ENCODE results near the gene OXNAD1. TPM values are rescaled to one million over a fixed set of nuclear protein-coding genes. Genes with fewer than 3 reads are reported as not detected.

The OXNAD1 gene
- total RNA-seq, 2 donors from 2014 or later, result 34.3 to 52.0 TPM

DNA sequence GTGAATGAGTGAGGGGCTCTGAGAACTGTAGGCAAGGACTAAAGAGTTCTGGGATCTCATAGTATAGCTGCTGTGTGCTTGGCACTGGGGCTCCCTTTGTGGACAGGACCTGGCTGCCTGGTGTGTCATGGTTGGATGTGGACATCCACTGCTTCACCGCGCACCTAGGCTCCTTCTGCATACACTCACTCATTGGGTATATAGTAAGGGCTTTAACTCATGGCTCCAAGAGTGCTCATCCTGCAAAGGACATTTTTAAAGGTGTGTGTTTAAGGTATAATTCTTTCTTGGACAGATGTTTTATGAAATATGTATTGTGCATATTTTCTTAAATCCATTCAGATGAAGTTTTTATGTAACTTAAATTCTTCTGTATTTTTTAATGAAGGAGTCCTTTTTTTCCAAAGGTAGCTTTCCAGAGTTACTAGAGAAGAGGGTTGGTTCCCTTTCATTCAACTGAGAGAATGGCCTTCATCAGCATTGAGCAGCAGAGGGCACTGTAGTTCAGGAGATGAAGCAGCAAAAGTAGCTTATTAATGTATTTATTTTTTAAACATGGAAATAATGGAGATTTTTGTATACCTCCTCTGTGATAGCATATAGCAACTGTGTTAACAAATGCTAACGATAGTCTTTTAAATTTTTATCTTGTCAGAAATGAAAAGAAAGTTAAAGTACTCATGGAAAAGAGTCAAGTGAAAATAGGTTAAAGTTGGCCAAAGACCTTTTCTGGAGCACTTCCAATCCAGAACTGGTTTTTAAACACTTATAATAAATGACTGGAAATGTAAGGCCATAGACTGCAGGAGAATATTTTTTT is 25.2 kb downstream of the OXNAD1 start:
- peak overlapping the region; percentile 95 for H3K27ac Mint-ChIP-seq
- DNase-seq, result peak; percentile 52 to 58
- H3K4me1 Mint-ChIP-seq (ENCODE audit: low read depth), result peaks cover 87% of the 10 kb centered on the region
- peaks cover 6 to 7% of the 10 kb centered on the region in 2 donors for H3K9me3 Mint-ChIP-seq
- no peaks in the 10 kb centered on the region for H3K27me3 Mint-ChIP-seq (ENCODE audit: low read depth)
- ATAC-seq (replicated peaks in 1 of 2), result no peak
- H3K36me3 Mint-ChIP-seq (ENCODE audit: insufficient read depth in 2 of 2), result peaks cover 17 to 36% of the 10 kb centered on the region in 2 donors
- H3K4me3 Mint-ChIP-seq, result peak overlapping the region; percentile 87 to 93

DNA sequence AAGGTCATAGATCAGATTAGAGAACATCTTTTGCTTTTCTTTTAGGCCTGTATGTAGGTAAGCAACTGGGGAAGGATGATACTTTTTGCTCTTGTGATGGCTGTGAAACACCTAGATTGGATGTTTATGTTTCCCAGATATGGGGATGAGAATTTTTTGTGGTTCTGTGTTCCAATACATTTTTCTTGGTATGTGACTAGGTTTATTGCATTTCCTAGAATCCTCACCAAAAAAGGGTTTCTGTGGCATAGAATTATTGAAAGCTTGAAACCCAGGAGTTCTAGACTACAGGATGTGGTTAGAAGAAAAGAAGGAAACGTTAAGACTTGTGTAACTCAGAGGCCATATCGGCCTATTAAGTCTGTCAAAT is 25.8 kb downstream of the OXNAD1 start:
- Mint-ChIP-seq H3K27me3 (ENCODE audit: low read depth) (no peaks in the 10 kb centered on the region), H3K9me3 (peaks cover 6 to 7% of the 10 kb centered on the region in 2 donors), H3K4me1 (ENCODE audit: low read depth) (peaks cover 87% of the 10 kb centered on the region), H3K27ac (peak overlapping the region; percentile 95), H3K4me3 (peak overlapping the region; percentile 87 to 93), H3K36me3 (ENCODE audit: insufficient read depth in 2 of 2) (peaks cover 21 to 41% of the 10 kb centered on the region in 2 donors)
- DNase-seq (no peak), ATAC-seq (replicated peaks in 1 of 2) (peak; percentile 18 to 24)

DNA sequence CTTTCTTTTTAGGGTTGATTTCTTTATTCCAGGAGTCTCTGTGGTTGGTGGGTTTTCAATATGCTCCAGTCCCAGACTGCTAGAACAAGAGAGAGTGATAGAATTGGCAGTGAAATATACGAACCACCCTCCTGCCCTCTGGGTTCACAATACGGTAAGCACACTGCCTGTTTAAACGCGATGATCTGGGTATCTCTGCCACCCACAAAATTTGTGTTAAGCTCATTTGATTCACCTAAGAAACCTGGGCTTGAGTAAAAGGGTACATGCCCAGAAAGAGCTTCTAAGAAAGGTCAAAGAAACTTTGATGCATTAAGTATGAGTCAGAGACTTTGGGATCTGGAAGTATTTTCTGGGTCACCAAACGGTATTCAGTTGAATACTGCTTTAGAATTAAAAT is 29.8 kb downstream of the OXNAD1 start:
- Mint-ChIP-seq H3K9me3 (peaks cover 6 to 7% of the 10 kb centered on the region in 2 donors), H3K27me3 (ENCODE audit: low read depth) (no peaks in the 10 kb centered on the region), H3K4me3 (peak overlapping the region; percentile 72 to 87), H3K4me1 (ENCODE audit: low read depth) (peaks cover 97% of the 10 kb centered on the region), H3K27ac (peak overlapping the region; percentile 93), H3K36me3 (ENCODE audit: insufficient read depth in 2 of 2) (peaks cover 24 to 53% of the 10 kb centered on the region in 2 donors)
- peak; percentile 49 to 60 for ATAC-seq (replicated peaks in 1 of 2)
- no peak for DNase-seq

DNA sequence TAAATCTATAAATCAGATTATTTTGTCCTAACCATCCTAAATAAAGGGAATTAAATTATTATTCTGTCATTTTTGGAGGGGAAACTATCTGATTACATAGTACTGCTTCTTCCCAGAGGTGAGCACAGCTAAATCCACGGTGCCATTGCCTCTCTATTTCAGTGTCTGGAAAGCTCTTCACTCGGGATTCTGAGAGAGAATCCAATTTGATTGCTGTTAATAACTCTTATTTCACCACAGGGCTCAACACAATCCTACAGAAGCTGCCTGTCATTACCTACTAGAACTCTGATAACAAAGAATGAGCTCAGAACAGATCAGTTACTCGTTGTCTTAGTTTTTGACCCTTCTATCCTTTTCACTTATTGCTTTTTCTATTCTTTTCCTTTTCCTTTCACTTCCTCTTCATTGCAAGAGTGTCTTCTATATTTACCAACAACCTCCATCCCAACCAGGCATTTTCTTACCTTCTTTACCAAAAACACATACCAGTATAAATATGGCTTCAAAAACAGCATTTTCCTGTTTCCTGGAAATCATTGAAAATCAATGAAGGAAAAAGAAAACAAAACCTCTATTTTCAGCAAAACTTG is 30.4 kb downstream of the OXNAD1 start:
- H3K27me3 Mint-ChIP-seq (ENCODE audit: low read depth), result no peaks in the 10 kb centered on the region
- peaks cover 97% of the 10 kb centered on the region for H3K4me1 Mint-ChIP-seq (ENCODE audit: low read depth)
- H3K27ac Mint-ChIP-seq, result peak overlapping the region; percentile 76
- H3K9me3 Mint-ChIP-seq, result peaks cover 6 to 7% of the 10 kb centered on the region in 2 donors
- H3K4me3 Mint-ChIP-seq, result peak overlapping the region; percentile 44 to 72
- ATAC-seq (replicated peaks in 1 of 2), result no peak
- peaks cover 24 to 53% of the 10 kb centered on the region in 2 donors for H3K36me3 Mint-ChIP-seq (ENCODE audit: insufficient read depth in 2 of 2)
- DNase-seq, result no peak

DNA sequence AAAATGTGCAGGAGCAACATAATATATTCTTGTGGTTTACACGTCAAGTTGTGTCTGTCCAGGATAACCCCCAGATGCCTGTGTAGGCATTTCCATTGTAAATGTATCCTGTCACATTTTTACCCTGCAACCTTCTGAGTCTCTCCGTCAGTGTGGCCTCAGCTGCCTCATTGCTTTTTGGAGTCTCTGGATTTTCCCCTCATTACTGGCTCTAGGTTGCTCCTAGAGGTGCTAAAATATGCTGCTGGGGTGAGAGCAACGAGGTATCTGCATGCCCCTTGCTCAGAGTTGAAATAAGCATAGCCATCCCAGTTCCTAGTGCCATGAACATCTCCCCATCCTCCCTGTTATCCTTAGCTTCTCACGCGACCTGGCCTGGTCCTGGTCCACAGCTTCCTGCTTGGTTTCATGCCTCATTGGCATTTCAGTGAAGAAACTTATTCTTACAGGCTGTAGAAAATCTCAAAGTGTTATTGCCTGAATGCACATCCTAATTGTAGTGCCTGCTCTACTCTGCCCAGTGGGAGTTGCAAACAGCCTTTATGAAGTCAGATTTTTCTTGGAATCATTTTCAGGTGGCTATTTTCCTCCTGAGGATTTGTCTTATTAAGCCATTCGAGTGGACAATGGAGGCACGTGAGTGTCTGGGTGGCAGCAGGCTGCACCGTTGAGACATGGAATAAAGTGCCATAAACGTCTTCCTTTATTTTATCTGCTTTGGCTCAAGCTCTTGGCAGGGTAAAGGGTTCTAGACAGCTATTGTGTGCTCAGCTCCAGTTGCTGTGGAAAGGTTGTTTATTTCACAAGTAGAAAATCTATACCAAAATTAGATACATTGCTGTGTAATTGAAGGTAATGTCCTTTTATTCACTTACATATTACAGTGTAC is 33.2 kb downstream of the OXNAD1 start:
- Mint-ChIP-seq H3K27me3 (ENCODE audit: low read depth) (no peaks in the 10 kb centered on the region), H3K4me1 (ENCODE audit: low read depth) (peaks cover 100% of the 10 kb centered on the region)
- no peak for ATAC-seq (replicated peaks in 1 of 2)

DNA sequence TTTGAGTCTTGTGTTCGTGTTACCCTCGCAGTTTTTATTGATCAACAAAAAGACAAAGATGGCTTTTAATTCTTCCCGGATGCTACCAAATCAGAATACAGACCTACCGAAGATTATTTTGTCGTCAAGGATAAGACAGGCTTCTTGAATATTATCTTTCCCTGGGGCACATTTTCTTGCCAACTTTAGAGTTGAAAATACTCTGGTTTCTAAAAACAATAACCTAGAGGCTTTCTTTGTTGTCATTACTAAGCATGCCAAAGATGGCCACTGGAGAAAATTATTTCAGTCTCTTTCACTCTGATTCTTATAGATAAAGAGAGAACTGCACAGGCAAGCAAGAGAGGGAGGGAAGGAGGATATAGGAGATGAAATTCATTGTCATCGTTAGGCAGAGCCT is 33.9 kb downstream of the OXNAD1 start:
- Mint-ChIP-seq H3K9me3 (peaks cover 0 to under 1% of the 10 kb centered on the region in 2 donors), H3K27ac (peak overlapping the region; percentile 97), H3K4me1 (ENCODE audit: low read depth) (peaks cover 98% of the 10 kb centered on the region), H3K36me3 (ENCODE audit: insufficient read depth in 2 of 2) (peaks cover 19 to 37% of the 10 kb centered on the region in 2 donors), H3K27me3 (ENCODE audit: low read depth) (no peaks in the 10 kb centered on the region), H3K4me3 (peak overlapping the region; percentile 46 to 95)
- DNase-seq, result no peak
- ATAC-seq (replicated peaks in 1 of 2), result no peak

More for the DNA sequence above, 33.2 kb downstream of the OXNAD1 start:
- H3K4me3 Mint-ChIP-seq, result peak overlapping the region; percentile 46 to 95
- DNase-seq, result no peak
- peaks cover 23 to 42% of the 10 kb centered on the region in 2 donors for H3K36me3 Mint-ChIP-seq (ENCODE audit: insufficient read depth in 2 of 2)
- H3K27ac Mint-ChIP-seq, result peak overlapping the region; percentile 97
- H3K9me3 Mint-ChIP-seq, result peaks cover 3 to 4% of the 10 kb centered on the region in 2 donors

DNA sequence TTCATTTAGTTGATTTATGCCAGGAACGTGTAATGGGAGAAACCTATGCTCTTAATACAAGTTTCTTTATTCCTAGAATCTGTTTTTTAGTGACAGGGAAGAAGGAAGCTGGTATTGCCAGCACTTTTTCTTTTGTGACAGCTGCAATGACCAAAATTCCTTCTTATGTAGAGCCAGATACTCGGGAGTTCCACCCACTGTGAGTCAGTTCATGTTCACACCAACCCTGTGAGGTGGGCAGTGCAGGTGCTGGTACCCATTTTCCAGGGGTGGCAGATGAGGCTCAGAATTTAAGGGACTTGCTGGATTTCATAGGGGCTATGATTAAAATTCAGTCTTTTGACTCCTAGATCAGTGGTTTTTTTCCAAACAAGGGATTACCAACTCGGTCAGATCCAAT is 34.7 kb downstream of the OXNAD1 start:
- Mint-ChIP-seq H3K27ac (peak overlapping the region; percentile 97), H3K27me3 (ENCODE audit: low read depth) (no peaks in the 10 kb centered on the region), H3K4me1 (ENCODE audit: low read depth) (peaks cover 98% of the 10 kb centered on the region), H3K36me3 (ENCODE audit: insufficient read depth in 2 of 2) (peaks cover 18 to 32% of the 10 kb centered on the region in 2 donors), H3K9me3 (no peaks in the 10 kb centered on the region), H3K4me3 (peak overlapping the region; percentile 86 to 95)
- no peak for DNase-seq
- no peak for ATAC-seq (replicated peaks in 1 of 2)

DNA sequence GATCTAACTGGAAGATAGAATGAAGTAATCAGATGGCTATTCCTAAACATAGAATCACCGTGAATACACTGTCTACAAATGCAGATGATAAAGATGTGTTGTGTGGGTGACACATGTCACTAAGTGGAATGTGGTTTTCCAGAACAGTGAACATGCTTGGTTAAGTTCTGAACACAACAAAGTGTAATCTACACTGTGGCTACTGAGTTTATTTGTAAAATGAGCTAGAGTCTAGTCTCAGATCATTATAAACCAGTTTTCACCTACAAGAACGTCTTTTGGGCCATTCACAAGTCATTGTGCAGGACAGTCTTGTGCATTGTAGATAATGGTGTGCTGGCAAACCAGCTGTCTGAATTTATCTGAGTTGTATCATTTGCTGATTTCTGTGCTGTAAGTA is 35.3 kb downstream of the OXNAD1 start:
- no peaks in the 10 kb centered on the region for H3K27me3 Mint-ChIP-seq (ENCODE audit: low read depth)
- no peak for DNase-seq
- ATAC-seq (replicated peaks in 1 of 2), result peak; percentile 46
- peak overlapping the region; percentile 97 for H3K27ac Mint-ChIP-seq
- H3K36me3 Mint-ChIP-seq (ENCODE audit: insufficient read depth in 2 of 2), result peaks cover 17 to 31% of the 10 kb centered on the region in 2 donors
- H3K9me3 Mint-ChIP-seq, result no peaks in the 10 kb centered on the region
- H3K4me1 Mint-ChIP-seq (ENCODE audit: low read depth), result peaks cover 98% of the 10 kb centered on the region
- peak overlapping the region; percentile 86 to 95 for H3K4me3 Mint-ChIP-seq

DNA sequence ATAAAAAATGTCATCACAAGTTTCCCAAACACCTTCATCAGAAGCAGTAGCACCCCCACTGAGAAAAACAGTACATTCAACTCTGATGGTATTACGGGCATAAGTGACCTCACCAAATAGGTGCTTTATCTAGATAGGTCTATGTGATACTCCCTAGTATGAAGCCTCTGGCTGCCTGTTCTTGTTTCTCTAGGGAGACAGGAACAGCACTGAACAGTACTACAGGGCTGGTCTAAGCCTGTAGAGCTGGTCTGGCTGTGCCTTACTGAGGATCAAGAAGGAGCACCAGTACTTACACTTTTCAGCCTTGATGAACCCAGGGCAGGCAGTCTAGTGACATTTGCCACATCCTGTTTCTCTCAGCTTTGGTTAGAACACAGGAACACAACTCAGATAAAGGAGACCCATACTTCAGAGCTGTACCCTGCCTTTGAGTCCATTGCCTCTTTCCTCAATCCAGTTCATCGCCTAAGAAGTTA is 35.9 kb downstream of the OXNAD1 start:
- peak overlapping the region; percentile 97 for H3K27ac Mint-ChIP-seq
- peaks cover 98% of the 10 kb centered on the region for H3K4me1 Mint-ChIP-seq (ENCODE audit: low read depth)
- ATAC-seq (replicated peaks in 1 of 2) (peak; percentile 65 to 67), DNase-seq (peak; percentile 52 to 53)
- peak overlapping the region; percentile 86 to 95 for H3K4me3 Mint-ChIP-seq
- H3K36me3 Mint-ChIP-seq (ENCODE audit: insufficient read depth in 2 of 2), result peaks cover 12 to 26% of the 10 kb centered on the region in 2 donors
- no peaks in the 10 kb centered on the region for H3K27me3 Mint-ChIP-seq (ENCODE audit: low read depth)
- H3K9me3 Mint-ChIP-seq, result no peaks in the 10 kb centered on the region

DNA sequence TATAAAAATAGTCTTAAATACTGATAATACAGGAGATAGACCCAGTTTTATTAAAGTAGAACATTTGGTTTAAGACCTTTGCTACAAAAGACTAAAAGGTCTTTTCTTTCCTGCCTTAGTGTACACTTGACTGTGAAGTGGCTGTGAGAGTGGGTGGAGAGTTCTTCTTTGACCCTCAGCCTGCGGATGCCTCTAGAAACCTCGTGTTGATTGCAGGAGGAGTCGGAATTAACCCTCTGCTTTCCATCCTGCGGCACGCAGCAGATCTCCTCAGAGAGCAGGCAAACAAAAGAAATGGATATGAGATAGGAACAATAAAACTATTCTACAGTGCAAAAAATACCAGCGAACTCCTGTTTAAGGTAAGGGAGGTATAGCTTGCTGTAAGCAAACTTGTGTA is 36.5 kb downstream of the OXNAD1 start:
- H3K4me1 Mint-ChIP-seq (ENCODE audit: low read depth), result peaks cover 98% of the 10 kb centered on the region
- H3K27ac Mint-ChIP-seq, result peak overlapping the region; percentile 97
- no peaks in the 10 kb centered on the region for H3K9me3 Mint-ChIP-seq
- peaks cover 11 to 25% of the 10 kb centered on the region in 2 donors for H3K36me3 Mint-ChIP-seq (ENCODE audit: insufficient read depth in 2 of 2)
- peak overlapping the region; percentile 86 to 95 for H3K4me3 Mint-ChIP-seq
- ATAC-seq (replicated peaks in 1 of 2), result peak; percentile 35 to 41
- peak; percentile 41 to 45 for DNase-seq
- H3K27me3 Mint-ChIP-seq (ENCODE audit: low read depth), result no peaks in the 10 kb centered on the region

DNA sequence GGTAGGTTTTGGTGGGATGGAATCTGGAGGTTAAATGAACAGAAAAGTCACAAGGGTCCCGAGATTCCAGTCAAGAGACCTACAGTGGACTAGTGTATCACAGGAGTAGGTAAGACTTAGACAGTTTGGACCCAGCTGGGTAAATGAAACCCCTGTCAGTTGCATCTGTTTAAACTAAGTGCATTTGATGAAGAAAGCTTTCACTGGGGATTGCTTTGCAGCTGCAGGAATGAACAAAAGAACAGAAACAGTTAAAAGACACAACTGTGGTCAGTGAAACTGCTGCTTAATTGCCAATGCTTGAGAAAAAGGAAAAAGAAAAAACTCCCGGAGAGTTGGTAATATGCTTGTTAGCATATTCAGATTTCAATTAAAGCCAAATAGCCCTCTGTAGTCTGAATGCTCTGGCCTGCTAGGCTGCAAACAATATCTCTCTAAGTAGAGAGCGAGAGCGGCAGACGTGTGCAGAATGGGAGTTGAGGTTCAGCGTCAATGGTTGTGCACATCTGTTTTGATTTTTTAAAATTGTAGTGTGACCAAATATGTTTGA is 37.1 kb downstream of the OXNAD1 start:
- H3K9me3 Mint-ChIP-seq, result no peaks in the 10 kb centered on the region
- no peaks in the 10 kb centered on the region for H3K27me3 Mint-ChIP-seq (ENCODE audit: low read depth)
- peaks cover 12 to 25% of the 10 kb centered on the region in 2 donors for H3K36me3 Mint-ChIP-seq (ENCODE audit: insufficient read depth in 2 of 2)
- ATAC-seq (replicated peaks in 1 of 2) (no peak), DNase-seq (no peak)
- peak overlapping the region; percentile 86 to 95 for H3K4me3 Mint-ChIP-seq
- H3K27ac Mint-ChIP-seq, result peak overlapping the region; percentile 97
- H3K4me1 Mint-ChIP-seq (ENCODE audit: low read depth), result peaks cover 98% of the 10 kb centered on the region

DNA sequence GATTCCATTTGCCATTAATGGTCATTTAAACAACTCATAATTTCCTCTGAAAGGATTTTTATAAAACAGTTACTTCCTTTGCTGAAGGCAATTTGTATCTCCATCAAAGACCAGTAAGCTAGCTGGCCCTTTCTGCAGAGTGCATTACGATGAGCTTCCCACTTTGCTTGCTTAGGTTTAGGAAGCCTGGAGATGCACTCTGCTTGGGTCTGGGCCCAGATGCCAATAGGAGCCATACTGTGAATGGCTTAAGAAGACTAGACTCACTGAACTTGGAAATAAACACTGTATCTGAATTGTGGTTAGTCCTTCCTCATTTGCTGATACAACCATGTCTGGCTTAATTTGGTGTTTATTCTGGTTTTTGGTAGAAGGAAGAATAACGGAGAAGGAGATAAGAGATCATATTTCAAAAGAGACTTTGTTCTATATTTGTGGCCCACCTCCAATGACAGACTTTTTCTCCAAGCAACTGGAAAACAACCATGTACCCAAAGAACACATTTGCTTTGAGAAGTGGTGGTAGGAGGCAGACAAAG is 38.1 kb downstream of the OXNAD1 start:
- H3K27ac Mint-ChIP-seq, result peak overlapping the region; percentile 61
- no peak for ATAC-seq (replicated peaks in 1 of 2)
- H3K27me3 Mint-ChIP-seq (ENCODE audit: low read depth), result no peaks in the 10 kb centered on the region
- peak overlapping the region; percentile 32 to 95 for H3K4me3 Mint-ChIP-seq
- DNase-seq, result no peak
- peaks cover 98% of the 10 kb centered on the region for H3K4me1 Mint-ChIP-seq (ENCODE audit: low read depth)
- peaks cover 12 to 31% of the 10 kb centered on the region in 2 donors for H3K36me3 Mint-ChIP-seq (ENCODE audit: insufficient read depth in 2 of 2)
- no peaks in the 10 kb centered on the region for H3K9me3 Mint-ChIP-seq

Measured in activated T-cell treated with anti-CD3 and anti-CD28 coated beads, Interleukin-2, amount 50 U/mL, for 72 hours (primary cell).